Neural crest cell (in vitro differentiated cells): Measurements from ENCODE around the gene LSR. TPM values are rescaled to one million over a fixed set of nuclear protein-coding genes. Genes with fewer than 3 reads are reported as not detected.

Experiments used
- DNase-seq: peaks from one replicate; pipeline ENCODE4 v3.0.0; 2021; ENCODE audit warnings: low read depth, mixed read lengths, low spot score
- H3K27ac Mint-ChIP-seq: one replicate; pipeline ENCODE4 v1.8.0; 2021; ENCODE audit warnings: mild to moderate bottlenecking, mixed read lengths; ENCODE audit not compliant: unreplicated experiment
- H3K27me3 Mint-ChIP-seq: 2 replicates; pipeline ENCODE4 v1.8.0; 2021; ENCODE audit warnings: low read depth, mild to moderate bottlenecking, mixed read lengths
- H3K36me3 Mint-ChIP-seq: 2 replicates; pipeline ENCODE4 v1.8.0; 2021; ENCODE audit warnings: low read depth, mild to moderate bottlenecking, mixed read lengths
- H3K4me1 Mint-ChIP-seq: 2 replicates; pipeline ENCODE4 v1.8.0; 2021; ENCODE audit warnings: mixed read lengths
- H3K4me3 Mint-ChIP-seq: one replicate; pipeline ENCODE4 v1.8.0; 2021; ENCODE audit warnings: mild to moderate bottlenecking, mixed read lengths
- H3K9me3 Mint-ChIP-seq: 2 replicates; pipeline ENCODE4 v1.8.0; 2021; ENCODE audit warnings: mixed read lengths
- CTCF ChIP-seq: fragments of 200-600 bp; sonication (generic); conservative IDR thresholded peaks from 2 replicates; pipeline ENCODE4 v1.5.0; 2021; ENCODE audit warnings: antibody characterized with exemption, mild to moderate bottlenecking
- total RNA-seq: library from RNA; stranded (reverse); gene quantifications from 2 replicates; pipeline ENCODE4 v1.2.1, GENCODE V29; 2021

Gene LSR
- total RNA-seq, 1 donor from 2014 or later = 3.5 TPM

GRCh38 chr19:35247526-35248309 lies 1.1 kb upstream of the LSR start:
- peak; percentile 56 for TF ChIP-seq CTCF
- no peak overlapping the region for H3K4me3 Mint-ChIP-seq
- no peak overlapping the region for H3K27ac Mint-ChIP-seq
- H3K27me3 Mint-ChIP-seq = peaks cover 88% of the 10 kb centered on the region
- H3K36me3 Mint-ChIP-seq = peaks cover 2% of the 10 kb centered on the region
- peaks cover 20% of the 10 kb centered on the region for H3K4me1 Mint-ChIP-seq
- peaks cover 11% of the 10 kb centered on the region for H3K9me3 Mint-ChIP-seq
- no peak for DNase-seq

GRCh38 chr19:35249146-35249847 lies 495 bp downstream of the LSR start:
- Mint-ChIP-seq H3K27ac (no peak overlapping the region), H3K36me3 (peaks cover 2% of the 10 kb centered on the region), H3K4me3 (peak overlapping the region; percentile 69), H3K9me3 (peaks cover 8% of the 10 kb centered on the region), H3K27me3 (peaks cover 76% of the 10 kb centered on the region), H3K4me1 (peaks cover 20% of the 10 kb centered on the region)
- TF ChIP-seq CTCF = no peak
- DNase-seq = no peak

- no peak overlapping the region for H3K4me3 Mint-ChIP-seq
Observed at GRCh38 chr19:35249848-35250711, 1.3 kb downstream of the LSR start.

GRCh38 chr19:35251456-35251855 lies 2.7 kb downstream of the LSR start:
- peaks cover 2% of the 10 kb centered on the region for H3K36me3 Mint-ChIP-seq
- H3K27ac Mint-ChIP-seq = no peak overlapping the region
- H3K4me3 Mint-ChIP-seq = no peak overlapping the region
- peaks cover 24% of the 10 kb centered on the region for H3K4me1 Mint-ChIP-seq
- H3K9me3 Mint-ChIP-seq = no peaks in the 10 kb centered on the region
- no peak for DNase-seq
- no peak for TF ChIP-seq CTCF
- H3K27me3 Mint-ChIP-seq = peaks cover 57% of the 10 kb centered on the region

More at GRCh38 chr19:35249848-35250711, 1.3 kb downstream of the LSR start:
- peaks cover 69% of the 10 kb centered on the region for H3K27me3 Mint-ChIP-seq
- H3K4me1 Mint-ChIP-seq = peaks cover 20% of the 10 kb centered on the region
- no peak for DNase-seq
- peaks cover 2% of the 10 kb centered on the region for H3K36me3 Mint-ChIP-seq
- H3K9me3 Mint-ChIP-seq = peaks cover 3% of the 10 kb centered on the region
- no peak for TF ChIP-seq CTCF
- no peak overlapping the region for H3K27ac Mint-ChIP-seq
